Smooth muscle cell (in vitro differentiated cells): ENCODE measurements around the gene ADK. TPM values are rescaled to one million over a fixed set of nuclear protein-coding genes. Genes with fewer than 3 reads are reported as not detected.

Experiments used
- DNase-seq: peaks from one replicate; lab custom pipeline; 2025; ENCODE audit not compliant: unreplicated experiment; lab: John Stamatoyannopoulos, UW
- H2AFZ ChIP-seq: fragments of 200-600 bp; sonication (generic); 2 replicates; pipeline ENCODE4 v1.6.0; 2016; ENCODE audit warnings: antibody characterized with exemption, low read depth, mild to moderate bottlenecking
- H3F3A ChIP-seq: fragments of 200-600 bp; sonication (generic); 2 replicates; pipeline ENCODE4 v1.6.0; 2017; ENCODE audit warnings: antibody characterized with exemption, low read depth
- H3K27ac ChIP-seq: fragments of 200-600 bp; sonication (generic); 2 replicates; pipeline ENCODE4 v1.5.1; 2016; ENCODE audit warnings: low read depth, mild to moderate bottlenecking
- H3K27me3 ChIP-seq: fragments of 200-600 bp; sonication (generic); 2 replicates; pipeline ENCODE4 v1.6.1; 2016; ENCODE audit warnings: low read depth, mild to moderate bottlenecking
- H3K36me3 ChIP-seq: fragments of 200-600 bp; sonication (generic); 2 replicates; pipeline ENCODE4 v1.5.1; 2016; ENCODE audit warnings: low read depth
- H3K4me1 ChIP-seq: fragments of 200-600 bp; sonication (generic); 2 replicates; pipeline ENCODE4 v1.5.1; 2016; ENCODE audit warnings: low read depth
- H3K4me2 ChIP-seq: fragments of 200-600 bp; sonication (generic); 2 replicates; pipeline ENCODE4 v1.6.0; 2016; ENCODE audit warnings: mild to moderate bottlenecking
- H3K4me3 ChIP-seq: fragments of 200-600 bp; sonication (generic); 2 replicates; pipeline ENCODE4 v1.5.1; 2016; ENCODE audit warnings: mild to moderate bottlenecking
- H3K79me2 ChIP-seq: fragments of 200-600 bp; sonication (generic); 2 replicates; pipeline ENCODE4 v1.6.0; 2016; ENCODE audit warnings: low read depth, mild to moderate bottlenecking
- H3K9ac ChIP-seq: fragments of 200-600 bp; sonication (generic); 2 replicates; pipeline ENCODE4 v1.6.0; 2016; ENCODE audit warnings: low read depth
- H3K9me3 ChIP-seq: fragments of 200-600 bp; sonication (generic); replicated peaks from 2 replicates; pipeline ENCODE4 v1.5.1; 2016; ENCODE audit warnings: low read depth
- H4K20me1 ChIP-seq: fragments of 200-600 bp; sonication (generic); 2 replicates; pipeline ENCODE4 v1.6.0; 2016; ENCODE audit warnings: low read depth
- WGBS: methylation state at CpG from one replicate; pipeline ENCODE4 v1.1.7; 2016; ENCODE audit warnings: low lambda C conversion rate; 5-methylcytosine and 5-hydroxymethylcytosine counted together
- polyA plus RNA-seq: library from polyadenylated mRNA; unstranded; fragments of >200 nt; fragmentation: Nextera tagmentation; extraction: Ambion mirVana; gene quantifications from 2 replicates; pipeline ENCODE4 v1.2.1, GENCODE V29; 2016
- total RNA-seq: library from RNA; depleted of rRNA; stranded (reverse); fragments of >200 nt; gene quantifications from 2 replicates; pipeline ENCODE4 v1.2.3, GENCODE V29; 2014
- TF ChIP-seq, protein P1 (sequence below): fragments of 200-600 bp; sonication (generic); IDR thresholded peaks from 2 replicates; pipeline ENCODE4 v1.5.1; 2017; ENCODE audit warnings: borderline replicate concordance, mild to moderate bottlenecking, antibody characterized with exemption; ENCODE audit not compliant: insufficient read depth, poor library complexity, severe bottlenecking

The ADK gene
- total and polyA plus RNA-seq, 2 experiments from 2014 or later: 19.4 to 25.1 TPM

- TF ChIP-seq, protein P1, sequence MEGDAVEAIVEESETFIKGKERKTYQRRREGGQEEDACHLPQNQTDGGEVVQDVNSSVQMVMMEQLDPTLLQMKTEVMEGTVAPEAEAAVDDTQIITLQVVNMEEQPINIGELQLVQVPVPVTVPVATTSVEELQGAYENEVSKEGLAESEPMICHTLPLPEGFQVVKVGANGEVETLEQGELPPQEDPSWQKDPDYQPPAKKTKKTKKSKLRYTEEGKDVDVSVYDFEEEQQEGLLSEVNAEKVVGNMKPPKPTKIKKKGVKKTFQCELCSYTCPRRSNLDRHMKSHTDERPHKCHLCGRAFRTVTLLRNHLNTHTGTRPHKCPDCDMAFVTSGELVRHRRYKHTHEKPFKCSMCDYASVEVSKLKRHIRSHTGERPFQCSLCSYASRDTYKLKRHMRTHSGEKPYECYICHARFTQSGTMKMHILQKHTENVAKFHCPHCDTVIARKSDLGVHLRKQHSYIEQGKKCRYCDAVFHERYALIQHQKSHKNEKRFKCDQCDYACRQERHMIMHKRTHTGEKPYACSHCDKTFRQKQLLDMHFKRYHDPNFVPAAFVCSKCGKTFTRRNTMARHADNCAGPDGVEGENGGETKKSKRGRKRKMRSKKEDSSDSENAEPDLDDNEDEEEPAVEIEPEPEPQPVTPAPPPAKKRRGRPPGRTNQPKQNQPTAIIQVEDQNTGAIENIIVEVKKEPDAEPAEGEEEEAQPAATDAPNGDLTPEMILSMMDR: no peak
- Histone ChIP-seq H3K4me2 (no peak overlapping the region), H3K9ac (no peak overlapping the region), H3K4me3 (no peak overlapping the region), H3K27me3 (no peaks in the 10 kb centered on the region), H2AFZ (no peak overlapping the region), H3K9me3 (peaks cover 7% of the 10 kb centered on the region), H3K4me1 (no peaks in the 10 kb centered on the region), H3K79me2 (no peaks in the 10 kb centered on the region), H3F3A (no peaks in the 10 kb centered on the region), H4K20me1 (peaks cover 4% of the 10 kb centered on the region), H3K36me3 (peaks cover 8% of the 10 kb centered on the region), H3K27ac (no peak overlapping the region)
- whole genome bisulfite sequencing: 91% methylated on average over 3 of the region's 3 CpGs
- DNase-seq: no peak
Observed at GRCh38 chr10:74365109-74365508, 214.1 kb downstream of the ADK start.

DNA sequence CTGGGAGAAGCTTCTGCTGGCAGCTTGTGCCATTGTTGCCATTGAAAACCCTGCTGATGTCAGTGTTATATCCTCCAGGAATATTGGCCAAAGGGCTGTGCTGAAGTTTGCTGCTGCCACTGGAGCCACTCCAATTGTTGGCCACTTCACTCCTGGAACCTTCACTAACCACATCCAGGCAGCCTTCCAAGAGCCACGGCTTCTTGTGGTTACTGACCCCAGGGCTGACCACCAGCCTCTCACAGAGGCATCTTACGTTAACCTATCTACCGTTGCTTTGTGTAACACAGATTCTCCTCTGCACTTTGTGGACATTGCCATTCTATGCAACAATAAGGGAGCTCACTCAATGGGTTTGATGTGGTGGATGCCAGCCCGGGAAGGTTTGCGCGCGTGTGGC, 220.7 kb downstream of the ADK start:
- Histone ChIP-seq H3K9ac (no peak overlapping the region), H3K9me3 (no peaks in the 10 kb centered on the region), H3F3A (no peaks in the 10 kb centered on the region), H3K4me3 (no peak overlapping the region), H4K20me1 (peaks cover 5% of the 10 kb centered on the region), H3K27me3 (no peaks in the 10 kb centered on the region), H3K27ac (no peak overlapping the region), H3K4me1 (no peaks in the 10 kb centered on the region), H3K4me2 (no peak overlapping the region), H2AFZ (no peak overlapping the region), H3K36me3 (no peaks in the 10 kb centered on the region), H3K79me2 (no peaks in the 10 kb centered on the region)
- WGBS: 96% methylated on average over 7 of the region's 7 CpGs
- TF ChIP-seq, protein P1: no peak
- no peak for DNase-seq

GRCh38 chr10:74373059-74373458, 222.0 kb downstream of the ADK start:
- H2AFZ ChIP-seq: no peak overlapping the region
- no peak overlapping the region for H3K27ac ChIP-seq
- 100% methylated on average over 1 of the region's 1 CpG for WGBS
- H3K4me3 ChIP-seq: no peak overlapping the region
- H4K20me1 ChIP-seq: peaks cover 7% of the 10 kb centered on the region
- H3K9ac ChIP-seq: no peak overlapping the region
- DNase-seq: no peak
- H3K9me3 ChIP-seq: no peaks in the 10 kb centered on the region
- no peaks in the 10 kb centered on the region for H3K4me1 ChIP-seq
- TF ChIP-seq, protein P1: no peak
- H3K36me3 ChIP-seq: no peaks in the 10 kb centered on the region
- no peak overlapping the region for H3K4me2 ChIP-seq
- no peaks in the 10 kb centered on the region for H3K79me2 ChIP-seq
- H3F3A ChIP-seq: no peaks in the 10 kb centered on the region
- no peaks in the 10 kb centered on the region for H3K27me3 ChIP-seq

DNA sequence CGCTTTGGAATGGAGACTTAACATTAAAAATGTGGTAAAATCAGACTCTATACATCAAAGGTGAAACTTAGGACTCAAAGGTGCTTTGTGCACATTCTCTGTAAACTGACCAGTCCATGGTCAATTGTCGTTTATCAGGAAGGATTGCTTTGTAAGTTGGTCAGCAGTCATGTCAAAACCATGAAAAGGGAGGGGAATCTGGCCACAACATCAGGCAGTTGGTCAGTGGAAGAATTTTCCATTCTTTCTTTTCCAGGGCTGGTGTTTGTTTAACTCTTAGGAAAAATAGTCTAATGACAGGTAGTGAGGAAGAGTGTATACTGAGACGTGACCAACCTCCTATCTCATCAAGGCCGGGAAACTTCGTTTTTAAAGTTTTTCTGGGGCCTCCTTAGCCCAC, 226.5 kb downstream of the ADK start:
- H3K79me2 ChIP-seq: no peaks in the 10 kb centered on the region
- TF ChIP-seq, protein P1: no peak
- H3K36me3 ChIP-seq: no peaks in the 10 kb centered on the region
- H4K20me1 ChIP-seq: peaks cover 13% of the 10 kb centered on the region
- no peak overlapping the region for H3K4me3 ChIP-seq
- no peak overlapping the region for H3K27ac ChIP-seq
- H3K27me3 ChIP-seq: no peaks in the 10 kb centered on the region
- 92% methylated on average over 5 of the region's 5 CpGs for WGBS
- no peaks in the 10 kb centered on the region for H3K4me1 ChIP-seq
- no peak overlapping the region for H2AFZ ChIP-seq
- no peak overlapping the region for H3K9ac ChIP-seq
- DNase-seq: no peak
- H3K9me3 ChIP-seq: no peaks in the 10 kb centered on the region
- no peak overlapping the region for H3K4me2 ChIP-seq
- no peaks in the 10 kb centered on the region for H3F3A ChIP-seq
